Activated CD4-positive, CD25-positive, alpha-beta regulatory T cell (primary cell): ENCODE data around the gene PJA2.
"Not testable (repeated sequence)": the region's sequence is repeated elsewhere in the genome, so short reads cannot be mapped to it uniquely, and the experiment has no call there.

Experiments
- DNase-seq, 4 experiments: peaks; one replicate each; lab custom pipeline; 2025; lab: John Stamatoyannopoulos, UW

The PJA2 gene

GRCh38 chr5:109409844-109410388, at the start of gene PJA2:
Gene PJA2, minus strand, starts transcription at chr5:109409974. Its CDS starts 26,541 bp downstream, at chr5:109383433.
- DNase-seq = peak; percentile 90 to 93 (median 91)

GRCh38 chr5:109455598-109456096, 45.9 kb upstream of the PJA2 start:
- DNase-seq = no peak

GRCh38 chr5:109454731-109455505, 45.1 kb upstream of the PJA2 start:
- no peak for DNase-seq

- DNase-seq = no peak
Measured at GRCh38 chr5:109453251-109453650, 43.5 kb upstream of the PJA2 start.

- no peak for DNase-seq
Measured at GRCh38 chr5:109452661-109453060, 42.9 kb upstream of the PJA2 start.

- DNase-seq = no peak
Measured at GRCh38 chr5:109451146-109451545, 41.4 kb upstream of the PJA2 start.

GRCh38 chr5:109450129-109450877, 40.5 kb upstream of the PJA2 start:
- no peak for DNase-seq

- no peak for DNase-seq
Measured at GRCh38 chr5:109448838-109449237, 39.1 kb upstream of the PJA2 start.

GRCh38 chr5:109439590-109439989, 29.8 kb upstream of the PJA2 start:
- no peak for DNase-seq

GRCh38 chr5:109426075-109426474, 16.3 kb upstream of the PJA2 start:
- DNase-seq = no peak

- not testable (repeated sequence) for DNase-seq
Measured at GRCh38 chr5:109425521-109425920, 15.7 kb upstream of the PJA2 start.

GRCh38 chr5:109421956-109422355, 12.2 kb upstream of the PJA2 start:
- DNase-seq = no peak

- DNase-seq = no peak
Measured at GRCh38 chr5:109418712-109419352, 9.1 kb upstream of the PJA2 start.

- DNase-seq = no peak
Measured at GRCh38 chr5:109416882-109417281, 7.1 kb upstream of the PJA2 start.

- not testable (repeated sequence) for DNase-seq
Measured at GRCh38 chr5:109413921-109414461, 4.2 kb upstream of the PJA2 start.

- no peak for DNase-seq
Measured at GRCh38 chr5:109413458-109413857, 3.7 kb upstream of the PJA2 start.

- no peak for DNase-seq
Measured at GRCh38 chr5:109412981-109413402, 3.2 kb upstream of the PJA2 start.

GRCh38 chr5:109411627-109412026, 1.9 kb upstream of the PJA2 start:
- DNase-seq = no peak

GRCh38 chr5:109411149-109411514, 1.4 kb upstream of the PJA2 start:
- DNase-seq = no peak

GRCh38 chr5:109410389-109411148, 795 bp upstream of the PJA2 start:
- no peak for DNase-seq
